WERI-Rb-1 (cell line): ENCODE data around the gene FNDC1.

ENCODE experiments used
- DNase-seq: peaks from one replicate; pipeline ENCODE4 v3.0.0-alpha.2; 2020
- H3K27ac ChIP-seq: fragments of 250-450 bp; sonication (Bioruptor Pico); 2 replicates; pipeline ENCODE4 v1.5.1; 2020; ENCODE audit warnings: mild to moderate bottlenecking, moderate library complexity
- H3K27me3 ChIP-seq: fragments of 250-450 bp; sonication (Bioruptor Pico); 2 replicates; pipeline ENCODE4 v1.5.1; 2021; ENCODE audit warnings: mild to moderate bottlenecking, low read depth, moderate library complexity; ENCODE audit not compliant: insufficient read depth, severe bottlenecking
- H3K36me3 ChIP-seq: fragments of 250-450 bp; sonication (Bioruptor Pico); 2 replicates; pipeline ENCODE4 v1.5.1; 2020; ENCODE audit warnings: mild to moderate bottlenecking, moderate library complexity
- H3K4me3 ChIP-seq: 2 replicates; pipeline ENCODE4 v1.5.1; 2011; ENCODE audit warnings: low read depth, mild to moderate bottlenecking, control low read depth, low read length
- H3K9me3 ChIP-seq: fragments of 250-450 bp; sonication (Bioruptor Pico); 2 replicates; pipeline ENCODE4 v1.5.1; 2021; ENCODE audit warnings: mild to moderate bottlenecking, moderate library complexity; ENCODE audit not compliant: severe bottlenecking
- TF ChIP-seq, protein P1 (sequence below): IDR thresholded peaks from 2 replicates; pipeline ENCODE4 v1.5.1; 2011; ENCODE audit warnings: low read depth, mild to moderate bottlenecking, control low read depth, inconsistent platforms, low read length

Gene FNDC1

DNA sequence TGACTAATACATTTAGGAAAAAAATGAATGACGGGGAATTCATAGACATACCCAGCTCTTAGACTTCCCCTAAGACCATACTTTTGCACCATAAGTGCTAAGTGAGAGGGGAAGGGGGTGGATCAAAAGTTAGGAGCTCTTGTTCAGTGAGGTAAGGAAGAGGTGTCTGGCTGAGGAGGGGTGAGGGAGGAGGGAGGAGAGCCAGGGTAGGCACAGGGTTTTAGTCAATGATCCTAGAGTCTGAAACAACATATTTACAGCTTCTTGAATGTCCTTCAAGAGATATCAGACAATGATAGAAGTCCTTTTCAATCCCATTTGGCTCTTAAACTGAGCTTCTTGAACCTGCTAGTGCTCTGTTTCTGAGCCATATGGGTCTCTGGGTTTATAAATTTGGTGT lies 135.4 kb downstream of the FNDC1 start:
- TF ChIP-seq, protein P1, sequence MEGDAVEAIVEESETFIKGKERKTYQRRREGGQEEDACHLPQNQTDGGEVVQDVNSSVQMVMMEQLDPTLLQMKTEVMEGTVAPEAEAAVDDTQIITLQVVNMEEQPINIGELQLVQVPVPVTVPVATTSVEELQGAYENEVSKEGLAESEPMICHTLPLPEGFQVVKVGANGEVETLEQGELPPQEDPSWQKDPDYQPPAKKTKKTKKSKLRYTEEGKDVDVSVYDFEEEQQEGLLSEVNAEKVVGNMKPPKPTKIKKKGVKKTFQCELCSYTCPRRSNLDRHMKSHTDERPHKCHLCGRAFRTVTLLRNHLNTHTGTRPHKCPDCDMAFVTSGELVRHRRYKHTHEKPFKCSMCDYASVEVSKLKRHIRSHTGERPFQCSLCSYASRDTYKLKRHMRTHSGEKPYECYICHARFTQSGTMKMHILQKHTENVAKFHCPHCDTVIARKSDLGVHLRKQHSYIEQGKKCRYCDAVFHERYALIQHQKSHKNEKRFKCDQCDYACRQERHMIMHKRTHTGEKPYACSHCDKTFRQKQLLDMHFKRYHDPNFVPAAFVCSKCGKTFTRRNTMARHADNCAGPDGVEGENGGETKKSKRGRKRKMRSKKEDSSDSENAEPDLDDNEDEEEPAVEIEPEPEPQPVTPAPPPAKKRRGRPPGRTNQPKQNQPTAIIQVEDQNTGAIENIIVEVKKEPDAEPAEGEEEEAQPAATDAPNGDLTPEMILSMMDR = no peak
- H3K27ac ChIP-seq = no peak overlapping the region
- no peak for DNase-seq
- H3K27me3 ChIP-seq = peaks cover 68% of the 10 kb centered on the region
- no peaks in the 10 kb centered on the region for H3K9me3 ChIP-seq
- H3K36me3 ChIP-seq = no peaks in the 10 kb centered on the region
- H3K4me3 ChIP-seq = no peak overlapping the region

DNA sequence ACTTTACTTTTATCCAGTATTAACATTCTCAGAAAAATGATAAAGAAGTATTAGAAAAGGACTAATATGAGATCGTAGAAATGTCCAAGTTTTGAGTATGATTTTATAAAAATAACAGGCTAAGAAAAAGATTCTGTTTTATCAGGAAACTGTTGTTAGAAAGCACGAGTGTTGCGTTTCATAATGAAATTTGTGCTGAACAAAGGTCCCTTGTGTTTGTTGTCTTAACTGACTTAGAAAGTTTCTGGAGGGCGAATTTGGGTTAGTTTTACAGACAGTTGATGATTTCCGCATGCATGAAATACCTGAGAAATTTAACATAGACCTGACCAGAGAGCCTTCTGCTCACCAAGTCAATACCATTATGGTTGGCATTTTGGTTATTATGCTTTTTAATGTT lies 136.0 kb downstream of the FNDC1 start:
- TF ChIP-seq, protein P1 = no peak
- Histone ChIP-seq H3K9me3 (no peaks in the 10 kb centered on the region), H3K4me3 (no peak overlapping the region), H3K36me3 (no peaks in the 10 kb centered on the region), H3K27me3 (peaks cover 71% of the 10 kb centered on the region), H3K27ac (no peak overlapping the region)
- DNase-seq = no peak

DNA sequence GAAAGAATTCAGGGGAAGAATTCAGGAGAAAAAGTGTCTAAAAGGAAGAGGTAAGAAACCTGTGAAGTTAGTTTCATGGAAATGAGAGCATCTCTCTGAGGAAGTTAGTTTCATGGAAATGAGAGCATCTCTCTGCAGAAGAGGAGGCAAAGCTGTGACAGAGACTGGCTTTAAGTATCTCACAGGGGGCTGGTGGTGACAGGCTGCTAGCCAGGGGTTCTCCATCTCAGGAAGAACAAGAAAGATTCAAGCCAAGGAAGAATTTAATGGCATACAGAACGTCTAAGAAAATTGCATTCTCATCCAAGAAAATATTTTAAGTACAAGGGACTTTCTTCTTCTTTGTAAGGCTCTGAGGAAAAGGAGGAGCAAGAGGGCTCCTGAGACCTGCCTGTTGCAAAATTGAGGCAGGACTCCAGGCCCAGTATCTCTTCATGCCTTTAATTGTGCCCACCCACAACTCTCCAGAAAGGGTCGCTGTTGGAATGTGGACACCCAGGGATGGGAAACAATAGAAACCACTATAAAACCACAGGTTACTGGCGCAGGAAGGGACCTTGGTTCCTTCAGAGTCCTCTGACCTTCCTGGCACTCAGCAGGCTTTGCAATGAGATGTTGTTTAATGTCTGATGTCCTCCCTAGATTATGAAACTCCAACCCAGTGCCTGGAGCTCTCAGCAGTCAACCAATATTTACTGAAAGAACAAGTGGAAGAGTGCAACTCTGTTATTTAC lies 136.8 kb downstream of the FNDC1 start:
- H3K4me3 ChIP-seq = no peak overlapping the region

DNA sequence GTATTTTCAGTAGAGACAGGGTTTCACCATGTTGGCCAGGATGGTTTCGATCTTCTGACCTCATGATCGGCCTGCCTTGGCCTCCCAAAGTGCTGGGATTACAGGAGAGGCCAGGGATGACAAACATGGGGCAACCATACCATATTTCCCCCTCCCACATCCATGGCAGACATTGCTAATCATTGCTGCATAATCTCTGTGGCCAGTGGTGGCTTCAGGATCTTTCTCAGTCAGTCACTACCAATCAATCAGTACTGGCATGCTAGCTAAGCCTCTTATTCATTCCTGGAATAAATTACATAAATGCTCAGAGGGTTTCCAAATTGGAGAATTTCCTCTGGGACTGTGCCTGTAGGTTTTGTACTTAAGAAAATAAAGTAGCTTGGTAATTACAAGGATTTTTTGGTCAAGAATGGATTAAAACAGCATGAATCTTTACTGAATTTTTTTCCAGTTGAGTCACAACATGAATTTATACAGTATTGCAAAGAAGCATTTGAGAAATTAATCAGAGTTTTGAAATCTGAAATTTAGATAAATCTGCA lies 138.1 kb downstream of the FNDC1 start:
- Histone ChIP-seq H3K27ac (no peak overlapping the region), H3K4me3 (no peak overlapping the region), H3K9me3 (no peaks in the 10 kb centered on the region), H3K36me3 (no peaks in the 10 kb centered on the region), H3K27me3 (peaks cover 68% of the 10 kb centered on the region)
- TF ChIP-seq, protein P1 = no peak
- no peak for DNase-seq

More for the DNA sequence above, 136.8 kb downstream of the FNDC1 start:
- H3K27me3 ChIP-seq = peaks cover 72% of the 10 kb centered on the region
- H3K9me3 ChIP-seq = no peaks in the 10 kb centered on the region
- TF ChIP-seq, protein P1 = no peak
- DNase-seq = no peak
- no peak overlapping the region for H3K27ac ChIP-seq
- no peaks in the 10 kb centered on the region for H3K36me3 ChIP-seq

DNA sequence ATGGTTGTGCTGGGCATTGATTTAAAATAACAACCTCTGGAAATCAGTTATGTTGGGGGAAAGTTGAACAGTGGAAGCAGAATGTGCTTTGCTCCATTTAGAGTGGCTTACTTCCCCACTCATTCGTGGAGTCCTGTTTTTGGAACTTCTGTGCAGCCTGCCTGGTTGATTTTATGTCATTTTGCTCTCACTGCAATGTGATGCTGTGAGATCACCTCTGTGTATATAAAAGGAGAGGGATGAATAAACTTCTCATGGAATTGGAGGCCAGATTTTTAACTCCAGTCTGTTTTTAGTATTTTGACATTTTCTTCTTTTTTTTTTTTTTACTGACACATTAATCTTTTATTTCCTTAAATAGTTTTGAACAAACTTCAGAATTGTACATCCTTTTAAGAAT lies 139.0 kb downstream of the FNDC1 start:
- H3K4me3 ChIP-seq = no peak overlapping the region
- H3K27me3 ChIP-seq = peaks cover 65% of the 10 kb centered on the region
- H3K27ac ChIP-seq = no peak overlapping the region
- H3K9me3 ChIP-seq = no peaks in the 10 kb centered on the region
- no peaks in the 10 kb centered on the region for H3K36me3 ChIP-seq
- TF ChIP-seq, protein P1 = no peak
- no peak for DNase-seq

DNA sequence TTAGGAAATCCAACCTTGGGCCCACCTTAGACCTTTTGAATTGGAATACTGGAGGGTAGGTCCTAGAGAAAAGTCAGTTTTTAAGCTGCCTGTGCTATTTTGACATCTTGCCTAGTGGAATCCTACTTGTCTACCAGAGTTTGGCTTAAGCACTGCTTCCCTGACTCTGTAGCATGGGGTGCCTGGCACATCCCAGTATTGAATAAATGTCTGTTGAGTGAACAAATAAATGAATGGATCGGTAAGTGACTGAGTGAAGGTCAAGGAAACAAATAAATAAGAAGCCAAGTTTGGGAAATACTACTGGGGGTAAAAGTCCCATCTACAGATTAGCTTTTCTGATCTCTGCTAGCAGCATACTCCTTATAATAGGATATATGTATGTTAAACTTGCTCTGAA lies 140.5 kb downstream of the FNDC1 start:
- no peak for DNase-seq
- Histone ChIP-seq H3K36me3 (no peaks in the 10 kb centered on the region), H3K27ac (no peak overlapping the region), H3K27me3 (peaks cover 65% of the 10 kb centered on the region), H3K4me3 (no peak overlapping the region), H3K9me3 (no peaks in the 10 kb centered on the region)
- TF ChIP-seq, protein P1 = no peak
